Colonic mucosa (tissue), 4 donors: Measurements from ENCODE around the gene BBS2. TPM values are rescaled to one million over a fixed set of nuclear protein-coding genes. Genes with fewer than 3 reads are reported as not detected.

Experiments
- DNase-seq: peaks from one replicate; pipeline ENCODE4 v3.0.0-alpha.2; 2020
- H3K27ac ChIP-seq: fragments of 200-600 bp; one replicate; pipeline ENCODE4 v1.8.0; 2021
- H3K27me3 ChIP-seq: fragments of 200-600 bp; one replicate; pipeline ENCODE4 v1.8.0; 2021
- H3K36me3 ChIP-seq: fragments of 200-600 bp; one replicate; pipeline ENCODE4 v1.8.0; 2021
- H3K4me1 ChIP-seq: fragments of 200-600 bp; one replicate; pipeline ENCODE4 v1.8.0; 2021; ENCODE audit warnings: mild to moderate bottlenecking
- H3K4me3 ChIP-seq: fragments of 200-600 bp; one replicate; pipeline ENCODE4 v1.8.0; 2021
- H3K9ac ChIP-seq, 2 donors: one replicate each; pipeline ENCODE4 v1.7.0; 2013; ENCODE audit warnings: control low read depth in 2 of 2, low read depth in 2 of 2, low read length in 2 of 2
- H3K9me3 ChIP-seq: fragments of 200-600 bp; one replicate; pipeline ENCODE4 v1.8.0; 2021
- intact Hi-C: fragments of 100-400 bp; cut with DNase I; formaldehyde crosslinking; loops from one replicate; pipeline ENCODE4 v1.14.1; 2022
- total RNA-seq, 2 donors: library from RNA; stranded (reverse); fragmentation: NEBNext Ultra II Directional in 1 of 2; extraction: Animal tissue kit (Norgen Biotek cat#: 25700) in 1 of 2; gene quantifications; one replicate each; pipeline ENCODE4 v1.2.1, GENCODE V29; 2021
- TF ChIP-seq, protein P1 (sequence below): fragments of 200-600 bp; IDR thresholded peaks from one replicate; pipeline ENCODE4 v1.8.0; 2022; ENCODE audit warnings: antibody characterized with exemption, mild to moderate bottlenecking
- donor health status: healthy.
- donor health status: DM: no; HTN: no; CAD: no.
- donor health status: DM: no; HTN: no; CAD: no.

BBS2 gene
- total RNA-seq, 2 donors from 2014 or later = 22.5 to 32.1 TPM

DNA sequence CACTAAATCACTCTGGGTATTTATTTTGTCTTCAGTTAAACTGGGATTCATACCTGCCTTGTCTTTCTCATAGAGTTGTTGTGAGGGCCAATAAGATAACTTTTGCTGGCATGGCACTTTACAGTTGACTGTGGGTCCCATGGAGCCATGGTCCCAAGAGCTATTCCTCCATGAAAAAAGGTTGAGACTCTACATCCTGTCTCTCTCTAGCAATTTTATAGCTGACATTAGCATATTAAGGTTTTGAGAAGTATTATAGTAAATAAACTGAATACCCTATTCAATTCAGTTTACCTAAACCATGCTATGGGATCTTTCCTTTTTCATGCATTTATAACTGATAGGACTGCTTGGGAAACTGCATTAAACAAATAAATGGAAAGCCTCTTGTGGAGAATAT, 51.0 kb downstream of the BBS2 start:
- no peak overlapping the region for H3K4me3 ChIP-seq
- no peak overlapping the region for H3K27ac ChIP-seq
- no peaks in the 10 kb centered on the region for H3K4me1 ChIP-seq
- no peak overlapping the region for H3K9ac ChIP-seq
- H3K27me3 ChIP-seq = no peaks in the 10 kb centered on the region
- TF ChIP-seq, protein P1, sequence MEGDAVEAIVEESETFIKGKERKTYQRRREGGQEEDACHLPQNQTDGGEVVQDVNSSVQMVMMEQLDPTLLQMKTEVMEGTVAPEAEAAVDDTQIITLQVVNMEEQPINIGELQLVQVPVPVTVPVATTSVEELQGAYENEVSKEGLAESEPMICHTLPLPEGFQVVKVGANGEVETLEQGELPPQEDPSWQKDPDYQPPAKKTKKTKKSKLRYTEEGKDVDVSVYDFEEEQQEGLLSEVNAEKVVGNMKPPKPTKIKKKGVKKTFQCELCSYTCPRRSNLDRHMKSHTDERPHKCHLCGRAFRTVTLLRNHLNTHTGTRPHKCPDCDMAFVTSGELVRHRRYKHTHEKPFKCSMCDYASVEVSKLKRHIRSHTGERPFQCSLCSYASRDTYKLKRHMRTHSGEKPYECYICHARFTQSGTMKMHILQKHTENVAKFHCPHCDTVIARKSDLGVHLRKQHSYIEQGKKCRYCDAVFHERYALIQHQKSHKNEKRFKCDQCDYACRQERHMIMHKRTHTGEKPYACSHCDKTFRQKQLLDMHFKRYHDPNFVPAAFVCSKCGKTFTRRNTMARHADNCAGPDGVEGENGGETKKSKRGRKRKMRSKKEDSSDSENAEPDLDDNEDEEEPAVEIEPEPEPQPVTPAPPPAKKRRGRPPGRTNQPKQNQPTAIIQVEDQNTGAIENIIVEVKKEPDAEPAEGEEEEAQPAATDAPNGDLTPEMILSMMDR = no peak
- H3K9me3 ChIP-seq = no peaks in the 10 kb centered on the region
- DNase-seq = no peak
- H3K36me3 ChIP-seq = peaks cover 13% of the 10 kb centered on the region
- intact Hi-C loops = no loop called here

DNA sequence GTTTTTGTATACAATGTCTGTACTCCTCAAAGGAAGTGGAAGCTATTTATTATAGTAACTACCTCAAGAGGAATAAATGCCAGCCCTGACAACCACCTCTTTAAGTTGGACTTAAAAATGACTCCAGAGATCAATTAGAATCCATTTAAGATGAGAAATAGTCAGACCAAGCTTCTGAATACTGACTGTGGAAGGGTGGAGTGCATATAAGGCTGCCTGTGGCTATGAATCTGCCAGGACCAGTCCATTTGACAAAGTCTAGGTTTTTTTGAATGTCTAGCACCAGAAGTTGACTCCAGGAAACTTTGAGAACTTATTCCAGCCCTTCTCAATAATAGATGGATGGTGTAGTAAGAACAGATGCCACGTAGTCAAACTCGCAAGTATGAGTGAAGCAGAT, 53.5 kb downstream of the BBS2 start:
- H3K27me3 ChIP-seq = no peaks in the 10 kb centered on the region
- no peaks in the 10 kb centered on the region for H3K9me3 ChIP-seq
- TF ChIP-seq, protein P1 = no peak
- DNase-seq = no peak
- H3K4me1 ChIP-seq = no peaks in the 10 kb centered on the region
- no peak overlapping the region for H3K9ac ChIP-seq
- no peak overlapping the region for H3K4me3 ChIP-seq
- H3K27ac ChIP-seq = no peak overlapping the region
- H3K36me3 ChIP-seq = peaks cover 19% of the 10 kb centered on the region
- intact Hi-C loops = no loop called here

DNA sequence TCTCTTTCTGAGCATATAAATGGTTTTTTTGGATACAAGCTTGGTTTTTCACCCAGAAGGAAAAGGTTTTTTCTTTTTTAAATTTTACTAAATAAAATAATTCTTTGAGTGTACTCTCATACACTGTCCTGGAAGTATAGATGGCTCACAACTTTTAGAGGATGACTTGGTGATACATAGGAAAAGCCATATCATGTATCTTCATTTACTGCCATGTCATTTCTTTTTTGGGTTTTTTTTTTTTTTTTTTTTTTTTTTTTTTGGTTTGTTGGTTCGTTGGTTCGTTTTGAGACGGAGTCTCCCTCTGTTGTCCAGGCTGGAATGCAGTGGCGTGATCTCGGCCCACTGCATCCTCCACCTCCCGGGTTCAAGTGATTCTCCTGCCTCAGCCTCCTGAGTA, 56.7 kb downstream of the BBS2 start:
- no peaks in the 10 kb centered on the region for H3K9me3 ChIP-seq
- H3K4me1 ChIP-seq = no peaks in the 10 kb centered on the region
- H3K4me3 ChIP-seq = no peak overlapping the region
- peaks cover 13% of the 10 kb centered on the region for H3K36me3 ChIP-seq
- intact Hi-C loops = no loop called here
- H3K27ac ChIP-seq = no peak overlapping the region
- H3K9ac ChIP-seq = no peak overlapping the region
- DNase-seq = no peak
- no peaks in the 10 kb centered on the region for H3K27me3 ChIP-seq
- TF ChIP-seq, protein P1 = no peak

DNA sequence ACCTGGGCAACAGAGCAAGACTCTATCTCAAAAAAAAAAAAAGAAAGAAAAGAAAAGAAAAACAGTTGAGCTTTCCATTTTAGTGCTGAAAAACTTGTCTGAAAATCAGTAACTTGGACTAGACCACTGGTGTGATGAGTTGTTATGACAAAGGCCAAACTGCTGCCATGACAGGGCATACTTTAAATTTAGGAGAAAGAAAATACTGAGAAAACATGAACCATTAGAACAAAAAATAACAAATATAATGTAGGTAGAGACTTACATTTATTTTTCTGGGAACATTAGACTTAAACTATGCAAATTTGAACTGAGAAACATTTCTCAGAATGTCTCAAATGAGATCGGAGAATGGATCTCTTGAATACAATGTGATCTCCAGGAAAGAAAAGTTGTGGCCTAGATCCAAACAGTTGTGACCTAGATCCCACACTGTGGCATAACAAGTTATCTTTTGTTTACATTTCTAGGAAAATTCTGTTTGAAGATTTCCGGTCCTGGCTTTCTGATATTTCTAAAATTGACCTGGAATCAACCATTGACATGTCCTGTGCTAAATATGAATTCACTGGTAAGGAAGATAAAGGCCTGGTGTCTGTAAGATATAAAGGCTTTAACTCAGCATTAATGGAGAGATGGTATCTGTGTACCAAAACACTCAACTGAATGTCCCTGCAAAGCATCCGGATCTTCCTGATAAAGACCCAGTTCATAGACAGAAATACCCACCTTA, 57.6 kb downstream of the BBS2 start:
- DNase-seq = no peak
- TF ChIP-seq, protein P1 = no peak
- no peak overlapping the region for H3K27ac ChIP-seq
- no peaks in the 10 kb centered on the region for H3K4me1 ChIP-seq
- no peaks in the 10 kb centered on the region for H3K27me3 ChIP-seq
- peaks cover 6% of the 10 kb centered on the region for H3K36me3 ChIP-seq
- H3K9me3 ChIP-seq = no peaks in the 10 kb centered on the region
- H3K4me3 ChIP-seq = no peak overlapping the region
- intact Hi-C loops = no loop called here
- H3K9ac ChIP-seq = no peak overlapping the region

DNA sequence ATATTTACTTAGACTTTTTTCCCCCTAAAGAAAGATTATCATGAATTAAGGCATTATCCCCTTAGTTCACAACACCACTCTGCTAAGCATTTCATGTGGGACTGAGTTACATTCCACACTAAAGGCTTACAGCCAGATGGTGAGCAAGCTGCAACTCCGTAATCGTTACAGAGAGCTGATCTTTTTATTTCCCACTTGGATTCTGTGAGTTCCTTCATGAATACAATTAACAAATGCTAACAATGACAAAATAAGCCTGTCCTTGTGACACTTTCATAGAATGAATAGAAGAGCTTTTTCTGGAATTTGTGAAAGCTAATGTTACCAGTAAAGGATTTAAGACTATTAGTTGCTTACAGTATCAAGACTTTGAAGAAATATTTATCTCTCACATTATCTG, 59.7 kb downstream of the BBS2 start:
- Histone ChIP-seq H3K27ac (no peak overlapping the region), H3K36me3 (peaks cover 6% of the 10 kb centered on the region), H3K4me3 (no peak overlapping the region), H3K9me3 (no peaks in the 10 kb centered on the region), H3K9ac (no peak overlapping the region), H3K27me3 (no peaks in the 10 kb centered on the region), H3K4me1 (no peaks in the 10 kb centered on the region)
- intact Hi-C loops = no loop called here
- DNase-seq = no peak
- TF ChIP-seq, protein P1 = no peak
